H1 (cell line): ENCODE measurements around the gene XIRP1. TPM values are rescaled to one million over a fixed set of nuclear protein-coding genes. Genes with fewer than 3 reads are reported as not detected.

Source experiments
- CBX5 ChIP-seq: fragments of 300-800, 300-1000 bp; sonication (generic); IDR thresholded peaks from 2 replicates; pipeline ENCODE4 v1.7.1; 2016; ENCODE audit warnings: antibody characterized with exemption, low read length, low read depth
- polyA plus RNA-seq, 7 experiments: library from polyadenylated mRNA; depleted of rRNA in 3 of 7; stranded (reverse) in 5 of 7; unstranded in 2 of 7; fragments of >200 nt in 5 of 7; fragments of 200-250 nt in 2 of 7; gene quantifications; 1 replicate in 5 of 7; 2 replicates in 1 of 7; 4 replicates in 1 of 7; pipeline versions ENCODE4 v1.2.1 to v1.2.3, GENCODE V29; 2011 to 2013; ENCODE audit warnings: missing spikeins in 2 of 7, mixed read lengths in 2 of 7
- total RNA-seq: library from RNA; stranded (reverse); fragmentation: NEBNext Ultra II Directional; extraction: Animal tissue kit (Norgen Biotek cat#: 25700); gene quantifications from 2 replicates; pipeline ENCODE4 v1.2.1, GENCODE V29; 2021

Gene XIRP1
- total and polyA plus RNA-seq, 2 of the 8 experiments (the other 6 are each of a cell fraction or from before 2014, with no cell fraction given): not detected

GRCh38 chr3:39191773-39192172 lies 622 bp downstream of the XIRP1 start (continued):
- no peak for TF ChIP-seq CBX5
